ENCODE data around the gene OR2F1. TPM values are rescaled to one million over a fixed set of nuclear protein-coding genes. Genes with fewer than 3 reads are reported as not detected.
"Not testable (repeated sequence)": the region's sequence is repeated elsewhere in the genome, so short reads cannot be mapped to it uniquely, and the experiment has no call there.

Gene OR2F1
- polyA plus RNA-seq, 3 donors: 0.17 to 0.22 TPM; not detected in 1

DNA sequence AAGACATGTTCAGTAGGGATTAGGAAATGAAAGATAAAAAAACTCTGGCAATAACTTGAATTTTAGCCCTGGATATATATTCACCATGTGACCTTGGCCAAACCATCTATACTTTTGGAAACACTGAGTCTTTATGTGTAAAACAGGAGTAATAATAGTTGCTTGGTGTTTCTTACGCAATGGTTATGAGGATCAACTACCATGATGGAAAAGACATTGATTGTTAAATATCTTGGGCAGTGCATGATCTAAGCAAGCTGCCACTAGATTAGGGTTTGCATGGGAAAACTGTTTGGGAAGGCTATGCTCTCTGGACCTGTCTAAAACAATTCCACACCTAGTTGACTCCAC is 52.0 kb downstream of the OR2F1 start:
- no peak for DNase-seq

DNA sequence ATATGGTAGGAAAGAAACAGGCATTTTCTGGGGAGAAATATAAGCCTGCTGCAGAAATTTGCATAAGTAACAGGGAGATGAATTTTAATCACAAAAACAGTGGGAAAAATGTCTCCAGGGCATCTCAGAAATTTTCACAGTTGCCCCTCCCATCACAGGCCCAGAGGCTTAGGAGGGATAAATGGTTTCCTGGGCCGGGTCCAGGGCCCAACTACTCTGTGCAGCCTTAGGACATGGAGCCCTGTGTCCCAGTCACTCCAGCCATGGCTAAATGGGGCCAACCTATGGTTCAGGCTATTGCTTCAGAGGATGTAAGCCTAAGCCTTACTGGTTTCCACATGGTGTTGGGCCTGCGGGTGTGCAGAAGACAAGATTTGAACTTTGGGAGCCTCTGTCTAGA is 54.7 kb downstream of the OR2F1 start:
- DNase-seq: no peak

DNA sequence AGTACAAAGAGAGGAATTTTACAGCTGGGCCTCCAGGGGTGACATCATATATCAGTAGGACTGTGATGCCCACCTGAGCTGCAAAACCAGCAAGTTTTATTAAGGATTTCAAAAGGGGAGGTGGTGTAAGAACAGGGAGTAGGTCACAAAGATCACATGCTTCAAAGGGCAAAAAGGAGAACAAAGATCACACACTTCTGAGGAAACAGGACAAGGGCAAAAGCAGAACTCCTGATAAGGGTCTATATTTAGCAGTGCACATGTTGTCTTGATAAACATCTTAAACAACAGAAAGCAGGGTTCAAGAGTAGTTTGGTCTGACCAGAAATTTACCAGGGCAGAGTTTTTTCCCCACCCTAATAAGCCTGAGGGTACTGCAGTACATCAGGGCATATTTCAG is 55.4 kb downstream of the OR2F1 start:
- not testable (repeated sequence) for DNase-seq

- DNase-seq: not testable (repeated sequence)
Measured at GRCh38 chr7:144010821-144011220, 56.2 kb downstream of the OR2F1 start.

GRCh38 chr7:144011458-144012230 is 57.0 kb downstream of the OR2F1 start:
- no peak for DNase-seq

Other genes starting within 250 kb of the OR2F1 start
- not detected for gene CTAGE6, start 197.1 kb upstream of the OR2F1 start, polyA plus RNA-seq (ENCODE audit: insufficient read length in 3 of 3)
- gene TCAF1, start 52.7 kb upstream of the OR2F1 start, polyA plus RNA-seq (ENCODE audit: insufficient read length in 3 of 3): 10 to 100 TPM; 79.2 to 80.9 (median 80.7) TPM
- gene OR2F2, start 19.6 kb upstream of the OR2F1 start, polyA plus RNA-seq (ENCODE audit: insufficient read length in 3 of 3): not detected
- not detected for gene OR6B1, start 45.5 kb downstream of the OR2F1 start, polyA plus RNA-seq (ENCODE audit: insufficient read length in 3 of 3)
- gene OR2A5, start 94.1 kb downstream of the OR2F1 start, polyA plus RNA-seq (ENCODE audit: insufficient read length in 3 of 3): under 1 TPM in 2 of 3 donors, not detected in 1; 0.25 to 0.36 TPM
- gene OR2A25, start 115.0 kb downstream of the OR2F1 start, polyA plus RNA-seq (ENCODE audit: insufficient read length in 3 of 3): not detected
- gene OR2A12, start 131.4 kb downstream of the OR2F1 start, polyA plus RNA-seq (ENCODE audit: insufficient read length in 3 of 3): under 1 TPM in 1 of 3 donors, not detected in 2; 0.05 TPM
- not detected for gene OR2A2, start 154.7 kb downstream of the OR2F1 start, polyA plus RNA-seq (ENCODE audit: insufficient read length in 3 of 3)
- under 1 TPM in 1 of 3 donors, not detected in 2; 0.09 TPM for gene OR2A14, start 168.3 kb downstream of the OR2F1 start, polyA plus RNA-seq (ENCODE audit: insufficient read length in 3 of 3)
- 10 to 100 TPM in 1 of 3 donors, 1 to 10 TPM in 2; 1.7 to 10.5 (median 3.1) TPM for gene CTAGE4, start 228.6 kb downstream of the OR2F1 start, polyA plus RNA-seq (ENCODE audit: insufficient read length in 3 of 3)
- 10 to 100 TPM; 18.4 to 27.3 (median 19.5) TPM for gene ARHGEF35, start 241.0 kb downstream of the OR2F1 start, polyA plus RNA-seq (ENCODE audit: insufficient read length in 3 of 3)

Data from renal pelvis (tissue), 4 donors.